ENCODE data around the gene SEPTIN2.

DNA sequence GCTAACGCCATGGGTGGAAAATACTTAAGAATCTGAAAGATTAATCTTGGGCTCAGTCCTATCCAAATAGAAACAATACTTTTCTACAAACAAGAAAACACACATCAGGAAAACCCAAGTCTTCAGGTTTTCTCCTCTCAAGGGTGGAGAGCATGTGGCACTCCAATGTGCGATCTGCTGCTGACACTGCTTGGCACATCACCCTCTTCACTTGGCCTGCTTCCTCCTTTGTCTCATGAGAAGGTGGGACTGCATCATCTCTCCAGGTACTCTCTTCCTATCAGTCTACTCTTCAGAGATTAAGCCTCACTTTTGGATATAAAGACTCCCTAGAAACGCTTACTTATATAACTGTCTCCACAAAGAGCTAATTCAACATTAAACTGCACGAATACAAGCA lies 26.7 kb upstream of the SEPTIN2 start:
- TF ChIP-seq BACH2 (CRISPR knock-in tag; IDR thresholded peaks at IDR 0.05; ENCODE audit: borderline replicate concordance) (no peak), ESRRG (CRISPR knock-in tag; IDR thresholded peaks at IDR 0.05) (no peak), ZFP3 (CRISPR knock-in tag; IDR thresholded peaks at IDR 0.05) (no peak), SNAI2 (CRISPR knock-in tag; IDR thresholded peaks at IDR 0.05) (no peak), TCF4 (CRISPR knock-in tag; IDR thresholded peaks at IDR 0.05; ENCODE audit: borderline replicate concordance) (no peak), RARB (CRISPR knock-in tag; IDR thresholded peaks at IDR 0.05) (no peak)
- TF ChIP-seq, protein P1, sequence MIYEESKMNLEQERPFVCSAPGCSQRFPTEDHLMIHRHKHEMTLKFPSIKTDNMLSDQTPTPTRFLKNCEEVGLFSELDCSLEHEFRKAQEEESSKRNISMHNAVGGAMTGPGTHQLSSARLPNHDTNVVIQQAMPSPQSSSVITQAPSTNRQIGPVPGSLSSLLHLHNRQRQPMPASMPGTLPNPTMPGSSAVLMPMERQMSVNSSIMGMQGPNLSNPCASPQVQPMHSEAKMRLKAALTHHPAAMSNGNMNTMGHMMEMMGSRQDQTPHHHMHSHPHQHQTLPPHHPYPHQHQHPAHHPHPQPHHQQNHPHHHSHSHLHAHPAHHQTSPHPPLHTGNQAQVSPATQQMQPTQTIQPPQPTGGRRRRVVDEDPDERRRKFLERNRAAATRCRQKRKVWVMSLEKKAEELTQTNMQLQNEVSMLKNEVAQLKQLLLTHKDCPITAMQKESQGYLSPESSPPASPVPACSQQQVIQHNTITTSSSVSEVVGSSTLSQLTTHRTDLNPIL (CRISPR knock-in tag; IDR thresholded peaks at IDR 0.05; ENCODE audit: low read depth), result no peak
- TF ChIP-seq, protein P2, sequence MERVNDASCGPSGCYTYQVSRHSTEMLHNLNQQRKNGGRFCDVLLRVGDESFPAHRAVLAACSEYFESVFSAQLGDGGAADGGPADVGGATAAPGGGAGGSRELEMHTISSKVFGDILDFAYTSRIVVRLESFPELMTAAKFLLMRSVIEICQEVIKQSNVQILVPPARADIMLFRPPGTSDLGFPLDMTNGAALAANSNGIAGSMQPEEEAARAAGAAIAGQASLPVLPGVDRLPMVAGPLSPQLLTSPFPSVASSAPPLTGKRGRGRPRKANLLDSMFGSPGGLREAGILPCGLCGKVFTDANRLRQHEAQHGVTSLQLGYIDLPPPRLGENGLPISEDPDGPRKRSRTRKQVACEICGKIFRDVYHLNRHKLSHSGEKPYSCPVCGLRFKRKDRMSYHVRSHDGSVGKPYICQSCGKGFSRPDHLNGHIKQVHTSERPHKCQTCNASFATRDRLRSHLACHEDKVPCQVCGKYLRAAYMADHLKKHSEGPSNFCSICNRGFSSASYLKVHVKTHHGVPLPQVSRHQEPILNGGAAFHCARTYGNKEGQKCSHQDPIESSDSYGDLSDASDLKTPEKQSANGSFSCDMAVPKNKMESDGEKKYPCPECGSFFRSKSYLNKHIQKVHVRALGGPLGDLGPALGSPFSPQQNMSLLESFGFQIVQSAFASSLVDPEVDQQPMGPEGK (CRISPR knock-in tag; IDR thresholded peaks at IDR 0.05; ENCODE audit: borderline replicate concordance), result no peak
